IMR-90 (cell line): ENCODE results near the gene ABCC8. TPM values are rescaled to one million over a fixed set of nuclear protein-coding genes. Genes with fewer than 3 reads are reported as not detected.

Source experiments
- ATAC-seq: fragments of 200-7000 bp; cut with Tn5 transposase; 2 replicates; pipeline ENCODE4 v1.9.1; 2020; ENCODE audit warnings: low read depth, mild to moderate bottlenecking, moderate library complexity
- BruUV-seq: library from RNA; stranded (reverse); fragments of 400-500 nt; replicated peaks from 2 replicates; lab custom pipeline; 2021; lab: Mats Ljungman, UMichigan
- CTCF ChIA-PET: fragments of 300-600 bp; formaldehyde crosslinking; extraction: SDS; loops from one replicate; lab custom pipeline; 2021; ENCODE audit warnings: antibody characterized with exemption; lab: Yijun Ruan, JAX
- POLR2A ChIA-PET: fragments of 300-600 bp; sonication (Branson Sonifier 250); formaldehyde crosslinking; loops from one replicate; lab custom pipeline; 2022; ENCODE audit warnings: antibody characterized with exemption; ENCODE audit not compliant: unreplicated experiment; lab: Charles Lee
- DNase-seq: peaks from one replicate; pipeline ENCODE4 v3.0.0; 2013
- H2AFZ ChIP-seq: replicated peaks from 2 replicates; pipeline ENCODE3; 2013; ENCODE audit warnings: low read length, mild to moderate bottlenecking; ENCODE audit not compliant: poor library complexity
- H2AK5ac ChIP-seq: 2 replicates; pipeline ENCODE4 v1.6.1; 2013; ENCODE audit warnings: low read depth, low read length, inconsistent platforms
- H2AK9ac ChIP-seq: replicated peaks from 2 replicates; pipeline ENCODE3; 2013; ENCODE audit warnings: mild to moderate bottlenecking, low read depth, low read length, moderate library complexity; ENCODE audit not compliant: poor library complexity
- H2BK120ac ChIP-seq: 2 replicates; pipeline ENCODE4 v1.6.1; 2013; ENCODE audit warnings: low read depth, low read length, inconsistent platforms
- H2BK15ac ChIP-seq: 3 replicates; pipeline ENCODE4 v1.6.1; 2013; ENCODE audit warnings: low read depth, low read length, inconsistent platforms
- H2BK20ac ChIP-seq: 2 replicates; pipeline ENCODE4 v1.6.1; 2013; ENCODE audit warnings: low read depth, mild to moderate bottlenecking, inconsistent platforms, low read length, moderate library complexity
- H2BK5ac ChIP-seq: 2 replicates; pipeline ENCODE4 v1.6.1; 2013; ENCODE audit warnings: mild to moderate bottlenecking, low read depth, low read length, inconsistent platforms; ENCODE audit not compliant: poor library complexity, severe bottlenecking
- H3K14ac ChIP-seq: replicated peaks from 2 replicates; pipeline ENCODE4 v1.6.1; 2013; ENCODE audit warnings: low read depth, low read length, inconsistent platforms
- H3K18ac ChIP-seq: 2 replicates; pipeline ENCODE4 v1.6.1; 2013; ENCODE audit warnings: low read depth, low read length, control low read depth
- H3K23ac ChIP-seq: 2 replicates; pipeline ENCODE4 v1.6.1; 2013; ENCODE audit warnings: low read depth, low read length, inconsistent platforms
- H3K27ac ChIP-seq: 2 replicates; pipeline ENCODE4 v1.5.1; 2013; ENCODE audit warnings: mild to moderate bottlenecking, control low read depth, low read length; ENCODE audit not compliant: insufficient read depth
- H3K27me3 ChIP-seq: 2 replicates; pipeline ENCODE4 v1.6.1; 2013; ENCODE audit warnings: low read length; ENCODE audit not compliant: control insufficient read depth, insufficient read depth
- H3K36me3 ChIP-seq: 2 replicates; pipeline ENCODE4 v1.6.1; 2013; ENCODE audit warnings: low read length, mixed read lengths; ENCODE audit not compliant: control insufficient read depth, insufficient read depth
- H3K4ac ChIP-seq: 2 replicates; pipeline ENCODE4 v1.6.1; 2013; ENCODE audit warnings: low read depth, low read length, inconsistent platforms
- H3K4me1 ChIP-seq: 2 replicates; pipeline ENCODE4 v1.6.1; 2013; ENCODE audit warnings: low read length, mixed read lengths; ENCODE audit not compliant: control insufficient read depth, insufficient read depth
- H3K4me2 ChIP-seq: 2 replicates; pipeline ENCODE4 v1.6.1; 2013; ENCODE audit warnings: low read depth, mild to moderate bottlenecking, control low read depth, low read length, moderate library complexity
- H3K4me3 ChIP-seq: 2 replicates; pipeline ENCODE4 v1.5.1; 2013; ENCODE audit warnings: low read depth, mild to moderate bottlenecking, control low read depth, low read length, moderate library complexity; ENCODE audit not compliant: insufficient read depth
- H3K56ac ChIP-seq: 2 replicates; pipeline ENCODE4 v1.6.1; 2013; ENCODE audit warnings: low read length, inconsistent platforms; ENCODE audit not compliant: insufficient read depth; ENCODE audit errors: extremely low read depth
- H3K79me1 ChIP-seq, 2 experiments: 2 replicates each; pipeline ENCODE4 v1.6.1; 2013; ENCODE audit warnings: low read length in 2 of 2, inconsistent platforms in 1 of 2, low read depth in 1 of 2
- H3K9ac ChIP-seq: 2 replicates; pipeline ENCODE4 v1.6.1; 2013; ENCODE audit warnings: low read depth, low read length, control low read depth
- H3K9me1 ChIP-seq: 2 replicates; pipeline ENCODE4 v1.6.1; 2013; ENCODE audit warnings: low read length, inconsistent platforms; ENCODE audit not compliant: insufficient read depth
- H3K9me3 ChIP-seq: 2 replicates; pipeline ENCODE4 v1.6.1; 2013; ENCODE audit warnings: low read length; ENCODE audit not compliant: control insufficient read depth, insufficient read depth
- H4K20me1 ChIP-seq: 2 replicates; pipeline ENCODE4 v1.6.1; 2013; ENCODE audit warnings: low read length, inconsistent platforms; ENCODE audit not compliant: insufficient read depth
- H4K5ac ChIP-seq: 2 replicates; pipeline ENCODE4 v1.6.1; 2013; ENCODE audit warnings: mild to moderate bottlenecking, low read depth, low read length, control low read depth
- H4K8ac ChIP-seq, 2 experiments: 2 replicates each; pipeline ENCODE4 v1.6.1; 2013; ENCODE audit warnings: low read depth in 2 of 2, low read length in 2 of 2, control low read depth in 1 of 2, inconsistent platforms in 1 of 2
- H4K91ac ChIP-seq: 2 replicates; pipeline ENCODE4 v1.6.1; 2013; ENCODE audit warnings: low read depth, low read length, inconsistent platforms; ENCODE audit not compliant: insufficient read depth
- CHD1 ChIP-seq: IDR thresholded peaks from 2 replicates; pipeline ENCODE4 v1.6.1; 2012; ENCODE audit warnings: low read depth, low read length, improper control_type of control experiment
- NFE2L2 ChIP-seq: fragments of 150-350 bp; IDR thresholded peaks from 2 replicates; pipeline ENCODE4 v1.6.1; 2016; ENCODE audit warnings: low read depth, mild to moderate bottlenecking, low read length
- RCOR1 ChIP-seq: IDR thresholded peaks from 2 replicates; pipeline ENCODE4 v1.6.1; 2012; ENCODE audit warnings: mild to moderate bottlenecking, low read length, improper control_type of control experiment; ENCODE audit not compliant: insufficient replicate concordance
- SMC3 ChIP-seq: fragments of 150-350 bp; IDR thresholded peaks from 2 replicates; pipeline ENCODE4 v1.6.1; 2016; ENCODE audit warnings: low read depth, mild to moderate bottlenecking, antibody characterized with exemption, low read length, moderate library complexity
- WGBS, 2 experiments: methylation state at CpG; one replicate each; pipeline versions ENCODE4 v1.1.5 to v1.1.7; 2013; ENCODE audit warnings: missing lambda C conversion rate in 2 of 2; ENCODE audit not compliant: insufficient read length in 1 of 2; ENCODE audit errors: extremely low coverage in 2 of 2; 5-methylcytosine and 5-hydroxymethylcytosine counted together
- dilution Hi-C: fragments of 300-500 bp; cut with HindIII; formaldehyde crosslinking; loops from one replicate; pipeline ENCODE4 v1.14.3; 2018; ENCODE audit warnings: low sequenced_read_pairs; ENCODE audit not compliant: unreplicated experiment
- in situ Hi-C: fragments of 300-500 bp; cut with MboI; formaldehyde crosslinking; loops from 3 replicates; pipeline ENCODE4 v1.14.3; 2019; ENCODE audit warnings: low sequenced_read_pairs, inconsistent platforms, mixed read lengths
- intact Hi-C: fragments of 100-400 bp; cut with micrococcal nuclease; formaldehyde crosslinking; loops from 2 replicates; pipeline ENCODE4 v1.10.0; 2022
- polyA plus RNA-seq, 3 experiments: library from polyadenylated mRNA; depleted of rRNA; stranded (reverse); fragments of >200 nt; gene quantifications; 2 replicates each; pipeline ENCODE4 v1.2.3, GENCODE V29; 2012; ENCODE audit warnings: low replicate concordance in 1 of 3
- total RNA-seq: library from RNA; depleted of rRNA; stranded (reverse); fragments of >200 nt; gene quantifications from 2 replicates; pipeline ENCODE4 v1.2.3, GENCODE V29; 2012
- TF ChIP-seq, protein P1 (sequence below): fragments of 150-350 bp; IDR thresholded peaks from 2 replicates; pipeline ENCODE4 v1.6.1; 2017; ENCODE audit warnings: mild to moderate bottlenecking, antibody characterized with exemption, low read length, low read depth

Gene ABCC8
- total and polyA plus RNA-seq, 2 of the 4 experiments (the other 2 are of a cell fraction), result not detected

DNA sequence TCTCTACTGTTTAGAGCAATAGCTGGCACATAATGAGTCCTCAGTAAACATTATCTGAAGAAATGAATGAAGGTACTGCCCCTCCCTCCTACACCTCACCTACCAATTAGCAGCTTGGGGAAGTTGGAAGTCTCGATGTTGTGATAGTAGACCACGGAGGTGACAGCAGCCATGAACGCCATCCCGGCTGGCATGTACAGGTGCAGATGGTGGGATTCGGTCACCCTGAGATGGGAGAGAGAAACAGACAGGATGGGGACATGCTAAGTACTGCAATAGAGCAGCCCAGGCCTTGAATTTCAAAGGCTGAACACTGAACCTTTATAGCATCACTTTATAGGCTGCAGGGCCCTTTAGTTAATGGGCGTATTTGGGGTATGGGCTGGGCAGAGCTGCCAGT, 6.6 kb downstream of the ABCC8 start:
- no peak overlapping the region for H2BK120ac ChIP-seq
- H2BK5ac ChIP-seq, result no peak overlapping the region
- no peak overlapping the region for H2BK20ac ChIP-seq
- H3K9me3 ChIP-seq, result no peaks in the 10 kb centered on the region
- H3K14ac ChIP-seq, result no peak overlapping the region
- ChIA-PET POLR2A (no interaction called here), CTCF (no interaction called here)
- H3K4me1 ChIP-seq, result no peaks in the 10 kb centered on the region
- no peaks in the 10 kb centered on the region for H3K79me1 ChIP-seq
- intact Hi-C loops (no loop called here), in situ Hi-C loops (no loop called here), dilution Hi-C loops (no loop called here)
- H3K4me2 ChIP-seq, result no peak overlapping the region
- H2BK15ac ChIP-seq, result no peak overlapping the region
- H3K56ac ChIP-seq, result no peak overlapping the region
- H3K18ac ChIP-seq, result no peak overlapping the region
- no peak overlapping the region for H3K23ac ChIP-seq
- H2AFZ ChIP-seq, result no peak overlapping the region
- no TSS peak for BruUV-seq
- H4K20me1 ChIP-seq, result no peaks in the 10 kb centered on the region
- no peak overlapping the region for H3K27ac ChIP-seq
- H3K4me3 ChIP-seq, result no peak overlapping the region
- H3K4ac ChIP-seq, result no peak overlapping the region
- H3K27me3 ChIP-seq, result peaks cover 13% of the 10 kb centered on the region
- DNase-seq (no peak), ATAC-seq (no peak)
- no peak overlapping the region for H2AK9ac ChIP-seq
- no peak overlapping the region for H4K8ac ChIP-seq
- no peaks in the 10 kb centered on the region for H3K36me3 ChIP-seq
- no peak overlapping the region for H4K5ac ChIP-seq
- WGBS, 2 experiments, result no CpG with 5 or more reads among the region's 6 CpGs
- no peak overlapping the region for H2AK5ac ChIP-seq
- H3K9me1 ChIP-seq, result no peaks in the 10 kb centered on the region
- no peak overlapping the region for H3K9ac ChIP-seq
- H4K91ac ChIP-seq, result no peak overlapping the region
- TF ChIP-seq NFE2L2 (no peak), SMC3 (no peak), RCOR1 (no peak), CHD1 (no peak)
- TF ChIP-seq, protein P1, sequence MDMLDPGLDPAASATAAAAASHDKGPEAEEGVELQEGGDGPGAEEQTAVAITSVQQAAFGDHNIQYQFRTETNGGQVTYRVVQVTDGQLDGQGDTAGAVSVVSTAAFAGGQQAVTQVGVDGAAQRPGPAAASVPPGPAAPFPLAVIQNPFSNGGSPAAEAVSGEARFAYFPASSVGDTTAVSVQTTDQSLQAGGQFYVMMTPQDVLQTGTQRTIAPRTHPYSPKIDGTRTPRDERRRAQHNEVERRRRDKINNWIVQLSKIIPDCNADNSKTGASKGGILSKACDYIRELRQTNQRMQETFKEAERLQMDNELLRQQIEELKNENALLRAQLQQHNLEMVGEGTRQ, result no peak
